ENCODE results near the gene DHH. TPM values are rescaled to one million over a fixed set of nuclear protein-coding genes. Genes with fewer than 3 reads are reported as not detected.

DHH gene
- total and polyA plus RNA-seq, 9 of the 15 experiments (the other 6 are each of a cell fraction or from before 2014, with no cell fraction given): 0.07 to 2.6 (median 0.54) TPM

- TF ChIP-seq REST (IDR thresholded peaks at IDR 0.05; ENCODE audit: borderline replicate concordance) (peak; percentile 85), REST (CRISPR knock-in tag; IDR thresholded peaks at IDR 0.05; ENCODE audit: low read depth) (no peak; the same call in 1 of the 2 replicates), PHF20 (IDR thresholded peaks at IDR 0.05; ENCODE audit: partially characterized antibody) (no peak), SREBF2 (CRISPR knock-in tag; IDR thresholded peaks at IDR 0.05) (no peak), EHMT2 (IDR thresholded peaks at IDR 0.05) (no peak), ZNF780A (CRISPR knock-in tag; IDR thresholded peaks at IDR 0.05) (no peak), KDM1A (IDR thresholded peaks at IDR 0.05) (peak; percentile 81 to 91), RNF2 (IDR thresholded peaks at IDR 0.05) (peak; percentile 97), ZNF197 (CRISPR knock-in tag; IDR thresholded peaks at IDR 0.05; ENCODE audit: low read depth) (peak; percentile 88; the same call in 1 of the 2 replicates), STAT5A (IDR thresholded peaks at IDR 0.05; ENCODE audit: borderline replicate concordance, low read length) (peak; percentile 82), IRF2 (CRISPR knock-in tag; IDR thresholded peaks at IDR 0.05) (no peak), YY1 (IDR thresholded peaks at IDR 0.05; ENCODE audit: borderline replicate concordance in 1 of 3, control insufficient read depth in 1 of 3, extremely low read depth in 1 of 3, insufficient read depth in 3 of 3, insufficient read length in 1 of 3, insufficient replicate concordance in 2 of 3, low read depth in 1 of 3, low read length in 2 of 3) (peak in 2 of 3 experiments; percentile 6 to 28), KAT7 (CRISPR knock-in tag; IDR thresholded peaks at IDR 0.05; ENCODE audit: borderline replicate concordance) (peak; percentile 96)
- TF ChIP-seq, protein P1, sequence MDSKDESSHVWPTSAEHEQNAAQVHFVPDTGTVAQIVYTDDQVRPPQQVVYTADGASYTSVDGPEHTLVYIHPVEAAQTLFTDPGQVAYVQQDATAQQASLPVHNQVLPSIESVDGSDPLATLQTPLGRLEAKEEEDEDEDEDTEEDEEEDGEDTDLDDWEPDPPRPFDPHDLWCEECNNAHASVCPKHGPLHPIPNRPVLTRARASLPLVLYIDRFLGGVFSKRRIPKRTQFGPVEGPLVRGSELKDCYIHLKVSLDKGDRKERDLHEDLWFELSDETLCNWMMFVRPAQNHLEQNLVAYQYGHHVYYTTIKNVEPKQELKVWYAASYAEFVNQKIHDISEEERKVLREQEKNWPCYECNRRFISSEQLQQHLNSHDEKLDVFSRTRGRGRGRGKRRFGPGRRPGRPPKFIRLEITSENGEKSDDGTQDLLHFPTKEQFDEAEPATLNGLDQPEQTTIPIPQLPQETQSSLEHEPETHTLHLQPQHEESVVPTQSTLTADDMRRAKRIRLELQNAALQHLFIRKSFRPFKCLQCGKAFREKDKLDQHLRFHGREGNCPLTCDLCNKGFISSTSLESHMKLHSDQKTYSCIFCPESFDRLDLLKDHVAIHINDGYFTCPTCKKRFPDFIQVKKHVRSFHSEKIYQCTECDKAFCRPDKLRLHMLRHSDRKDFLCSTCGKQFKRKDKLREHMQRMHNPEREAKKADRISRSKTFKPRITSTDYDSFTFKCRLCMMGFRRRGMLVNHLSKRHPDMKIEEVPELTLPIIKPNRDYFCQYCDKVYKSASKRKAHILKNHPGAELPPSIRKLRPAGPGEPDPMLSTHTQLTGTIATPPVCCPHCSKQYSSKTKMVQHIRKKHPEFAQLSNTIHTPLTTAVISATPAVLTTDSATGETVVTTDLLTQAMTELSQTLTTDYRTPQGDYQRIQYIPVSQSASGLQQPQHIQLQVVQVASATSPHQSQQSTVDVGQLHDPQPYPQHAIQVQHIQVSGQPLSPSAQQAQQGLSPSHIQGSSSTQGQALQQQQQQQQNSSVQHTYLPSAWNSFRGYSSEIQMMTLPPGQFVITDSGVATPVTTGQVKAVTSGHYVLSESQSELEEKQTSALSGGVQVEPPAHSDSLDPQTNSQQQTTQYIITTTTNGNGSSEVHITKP (IDR thresholded peaks at IDR 0.05; ENCODE audit: partially characterized antibody): peak; percentile 99
These were observed 2.4 kb downstream of the DHH start (continued) for GRCh38 chr12:49092086-49092815.
